Nephron progenitor cell (in vitro differentiated cells): ENCODE measurements around the gene EVA1C.
"Not testable (repeated sequence)": the region's sequence is repeated elsewhere in the genome, so short reads cannot be mapped to it uniquely, and the experiment has no call there.

Source experiments
- DNase-seq: peaks from one replicate; pipeline ENCODE4 v3.0.0; 2021
- H3K27ac Mint-ChIP-seq: 2 replicates; pipeline ENCODE4 v1.8.0; 2021; ENCODE audit warnings: mild to moderate bottlenecking, moderate library complexity, mixed read lengths
- H3K27me3 Mint-ChIP-seq: 2 replicates; pipeline ENCODE4 v1.8.0; 2021; ENCODE audit warnings: mild to moderate bottlenecking, low read depth, mixed read lengths; ENCODE audit not compliant: poor library complexity
- H3K36me3 Mint-ChIP-seq: 2 replicates; pipeline ENCODE4 v1.8.0; 2021; ENCODE audit warnings: low read depth, mixed read lengths
- H3K4me1 Mint-ChIP-seq: 2 replicates; pipeline ENCODE4 v1.8.0; 2021; ENCODE audit warnings: mixed read lengths
- H3K4me3 Mint-ChIP-seq: 2 replicates; pipeline ENCODE4 v1.8.0; 2021; ENCODE audit warnings: mild to moderate bottlenecking, moderate library complexity, mixed read lengths
- H3K9me3 Mint-ChIP-seq: 2 replicates; pipeline ENCODE4 v1.8.0; 2021; ENCODE audit warnings: mild to moderate bottlenecking, moderate library complexity, mixed read lengths
- TF ChIP-seq, protein P1 (sequence below): fragments of 200-600 bp; sonication (generic); IDR thresholded peaks from 2 replicates; pipeline ENCODE4 v1.5.0; 2021; ENCODE audit warnings: antibody characterized with exemption

EVA1C gene

DNA sequence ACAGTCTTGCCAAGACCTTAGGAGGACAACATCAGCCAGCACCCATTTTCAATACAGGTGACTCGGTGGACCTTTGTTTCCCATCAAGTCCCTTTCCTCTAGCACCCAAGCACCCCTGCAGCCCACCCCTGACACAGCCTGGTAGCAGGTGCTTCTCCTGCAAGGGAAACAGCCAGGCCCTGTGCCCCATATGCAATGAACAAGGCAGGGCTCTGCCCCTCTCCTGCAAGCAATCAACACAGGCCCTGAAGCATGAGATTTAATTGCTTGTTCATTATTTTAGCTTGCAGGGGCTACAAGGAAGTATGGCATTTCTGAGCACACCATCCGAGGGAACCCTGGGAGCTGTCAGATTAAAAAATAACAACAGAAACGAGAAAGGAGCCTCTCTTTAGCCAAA lies 137.4 kb downstream of the EVA1C start:
- Mint-ChIP-seq H3K27me3 (peaks cover 12% of the 10 kb centered on the region), H3K4me3 (no peak overlapping the region), H3K36me3 (no peaks in the 10 kb centered on the region), H3K4me1 (no peaks in the 10 kb centered on the region), H3K27ac (no peak overlapping the region), H3K9me3 (no peaks in the 10 kb centered on the region)
- TF ChIP-seq, protein P1, sequence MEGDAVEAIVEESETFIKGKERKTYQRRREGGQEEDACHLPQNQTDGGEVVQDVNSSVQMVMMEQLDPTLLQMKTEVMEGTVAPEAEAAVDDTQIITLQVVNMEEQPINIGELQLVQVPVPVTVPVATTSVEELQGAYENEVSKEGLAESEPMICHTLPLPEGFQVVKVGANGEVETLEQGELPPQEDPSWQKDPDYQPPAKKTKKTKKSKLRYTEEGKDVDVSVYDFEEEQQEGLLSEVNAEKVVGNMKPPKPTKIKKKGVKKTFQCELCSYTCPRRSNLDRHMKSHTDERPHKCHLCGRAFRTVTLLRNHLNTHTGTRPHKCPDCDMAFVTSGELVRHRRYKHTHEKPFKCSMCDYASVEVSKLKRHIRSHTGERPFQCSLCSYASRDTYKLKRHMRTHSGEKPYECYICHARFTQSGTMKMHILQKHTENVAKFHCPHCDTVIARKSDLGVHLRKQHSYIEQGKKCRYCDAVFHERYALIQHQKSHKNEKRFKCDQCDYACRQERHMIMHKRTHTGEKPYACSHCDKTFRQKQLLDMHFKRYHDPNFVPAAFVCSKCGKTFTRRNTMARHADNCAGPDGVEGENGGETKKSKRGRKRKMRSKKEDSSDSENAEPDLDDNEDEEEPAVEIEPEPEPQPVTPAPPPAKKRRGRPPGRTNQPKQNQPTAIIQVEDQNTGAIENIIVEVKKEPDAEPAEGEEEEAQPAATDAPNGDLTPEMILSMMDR: no peak
- DNase-seq: no peak

DNA sequence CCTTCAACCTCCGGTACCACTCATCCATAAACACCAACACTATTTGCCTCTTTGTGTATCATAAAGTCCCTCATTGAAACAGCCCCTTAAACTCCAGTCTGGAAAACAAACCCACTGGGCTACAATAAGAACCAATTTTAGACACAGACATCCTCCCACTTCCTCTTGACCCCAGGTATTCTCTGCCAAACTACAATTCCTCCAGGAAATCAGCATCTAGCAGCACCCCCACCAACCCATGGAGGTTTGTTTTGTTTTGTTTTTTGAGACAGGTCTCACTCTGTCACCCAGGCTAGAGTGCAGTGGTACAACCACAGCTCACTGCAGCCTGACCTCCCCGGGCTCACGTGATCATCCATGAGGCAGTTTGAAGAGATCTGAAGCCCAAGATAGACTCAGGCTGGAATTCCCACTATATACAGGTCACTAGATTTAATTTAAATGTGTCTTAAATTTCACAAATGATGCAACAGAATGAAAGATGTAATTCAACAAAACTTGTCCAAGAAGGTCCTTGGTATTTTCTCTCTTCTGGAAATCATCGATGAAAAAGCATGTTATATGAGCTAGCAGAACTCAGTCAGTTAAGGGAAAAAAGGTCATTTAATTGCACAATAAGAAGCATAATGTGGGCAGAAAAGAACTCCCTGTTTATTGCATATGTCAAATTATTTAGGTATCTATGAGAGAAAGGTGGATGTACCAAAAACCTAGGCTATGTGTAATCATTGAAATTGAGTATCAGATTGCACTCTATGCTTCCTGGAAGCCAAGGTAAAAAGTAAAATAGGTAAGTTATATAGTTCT lies 142.5 kb downstream of the EVA1C start:
- DNase-seq: no peak
- H3K27me3 Mint-ChIP-seq: peaks cover 2% of the 10 kb centered on the region
- H3K27ac Mint-ChIP-seq: no peak overlapping the region
- H3K4me3 Mint-ChIP-seq: no peak overlapping the region
- H3K9me3 Mint-ChIP-seq: no peaks in the 10 kb centered on the region
- H3K36me3 Mint-ChIP-seq: no peaks in the 10 kb centered on the region
- no peaks in the 10 kb centered on the region for H3K4me1 Mint-ChIP-seq
- TF ChIP-seq, protein P1: no peak

DNA sequence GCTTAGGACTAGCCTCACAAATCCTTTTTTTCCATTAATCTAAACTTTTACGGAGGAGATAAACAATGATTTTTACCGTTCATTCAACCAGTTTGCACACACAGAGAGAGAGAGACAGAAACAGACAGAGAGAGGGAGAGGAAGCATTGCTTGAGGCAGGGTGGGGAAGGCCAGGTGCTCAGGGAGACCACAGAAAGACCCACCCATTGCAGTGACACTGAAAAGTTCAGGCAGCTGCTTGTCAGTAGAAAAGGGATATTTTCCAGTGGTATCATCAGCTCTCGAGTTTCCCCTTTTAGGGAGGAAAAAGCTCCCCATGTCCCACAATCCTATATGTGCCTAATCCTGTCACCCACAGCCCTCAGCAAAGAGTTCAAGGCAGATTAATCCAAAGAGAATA lies 145.6 kb downstream of the EVA1C start:
- TF ChIP-seq, protein P1: no peak
- H3K27me3 Mint-ChIP-seq: peaks cover 4% of the 10 kb centered on the region
- H3K9me3 Mint-ChIP-seq: peaks cover 3% of the 10 kb centered on the region
- H3K4me1 Mint-ChIP-seq: no peaks in the 10 kb centered on the region
- DNase-seq: no peak
- no peak overlapping the region for H3K27ac Mint-ChIP-seq
- H3K36me3 Mint-ChIP-seq: no peaks in the 10 kb centered on the region
- no peak overlapping the region for H3K4me3 Mint-ChIP-seq

DNA sequence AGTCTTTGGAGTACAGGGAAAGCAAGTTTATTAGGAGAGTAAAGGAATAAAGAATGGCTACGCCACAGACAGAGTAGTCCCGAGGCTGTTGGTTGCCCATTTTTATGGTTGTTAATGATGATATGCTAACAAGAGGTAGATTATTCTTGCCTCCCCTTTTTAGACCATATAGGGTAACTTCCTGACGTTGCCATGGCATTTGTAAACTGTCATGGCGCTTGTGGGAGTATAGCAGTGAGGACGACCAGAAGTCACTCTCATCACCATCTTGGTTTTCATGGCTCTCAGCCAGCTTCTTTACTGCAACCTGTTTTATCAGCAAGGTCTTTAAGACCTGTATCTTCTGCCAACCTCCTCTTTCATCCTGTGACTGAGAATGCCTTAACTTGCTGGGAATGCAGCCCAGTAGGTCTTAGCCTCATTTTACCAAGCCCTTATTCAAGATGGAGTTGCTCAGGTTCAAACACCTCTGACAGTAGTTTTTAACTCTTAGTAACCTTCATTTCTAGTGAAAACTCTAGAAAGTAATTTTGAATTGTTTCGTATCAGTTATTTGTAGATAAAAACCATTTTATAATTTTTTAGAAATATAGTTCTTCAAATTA lies 146.6 kb downstream of the EVA1C start:
- Mint-ChIP-seq H3K27ac (no peak overlapping the region), H3K4me3 (no peak overlapping the region), H3K4me1 (no peaks in the 10 kb centered on the region), H3K9me3 (peaks cover 7% of the 10 kb centered on the region), H3K36me3 (no peaks in the 10 kb centered on the region), H3K27me3 (peaks cover 4% of the 10 kb centered on the region)
- no peak for DNase-seq
- TF ChIP-seq, protein P1: no peak

DNA sequence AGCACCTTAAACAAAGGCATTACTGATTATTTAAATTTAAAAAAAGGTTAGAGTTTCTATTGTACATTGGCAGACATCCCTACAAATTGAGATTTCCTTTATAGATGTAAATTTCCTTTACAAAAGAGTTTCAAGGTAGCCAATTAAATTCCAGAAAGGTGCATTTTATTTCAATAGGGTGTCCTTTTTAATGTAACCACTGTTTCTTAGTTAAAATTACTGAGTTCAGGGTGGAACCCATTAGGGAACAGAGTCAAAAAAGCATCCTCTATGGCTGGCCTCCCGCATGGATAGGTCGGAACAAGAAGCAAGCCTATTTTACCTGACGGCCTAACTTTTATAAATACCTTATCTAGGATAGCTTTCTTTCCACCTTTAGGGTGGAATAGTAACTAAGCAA lies 148.4 kb downstream of the EVA1C start:
- no peak overlapping the region for H3K4me3 Mint-ChIP-seq
- peaks cover 11% of the 10 kb centered on the region for H3K36me3 Mint-ChIP-seq
- no peak for DNase-seq
- H3K27ac Mint-ChIP-seq: no peak overlapping the region
- peaks cover 4% of the 10 kb centered on the region for H3K27me3 Mint-ChIP-seq
- no peaks in the 10 kb centered on the region for H3K4me1 Mint-ChIP-seq
- TF ChIP-seq, protein P1: no peak
- H3K9me3 Mint-ChIP-seq: peaks cover 24% of the 10 kb centered on the region

DNA sequence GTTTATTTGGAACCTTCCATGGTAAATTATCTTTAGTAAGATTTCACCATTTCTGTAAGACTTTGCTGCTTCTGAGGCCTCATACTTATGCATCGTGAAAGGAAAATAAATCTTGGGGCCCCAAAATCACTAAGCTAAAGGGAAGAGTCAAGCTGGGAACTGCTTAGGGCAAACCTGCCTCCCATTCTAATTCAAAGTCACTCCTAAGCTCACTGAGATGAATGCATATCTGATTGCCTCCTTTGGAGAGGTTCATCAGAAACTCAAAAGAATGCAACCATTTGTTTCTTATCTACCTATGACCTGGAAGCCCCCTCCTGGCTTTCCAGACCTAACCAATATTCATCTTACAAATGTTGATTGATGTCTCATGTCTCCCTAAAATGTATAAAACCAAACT lies 149.0 kb downstream of the EVA1C start:
- peaks cover 30% of the 10 kb centered on the region for H3K9me3 Mint-ChIP-seq
- peaks cover 12% of the 10 kb centered on the region for H3K36me3 Mint-ChIP-seq
- not testable (repeated sequence) for H3K4me1 Mint-ChIP-seq, DNase-seq, H3K4me3 Mint-ChIP-seq, H3K27ac Mint-ChIP-seq, H3K27me3 Mint-ChIP-seq
